ENCODE results near the gene HUNK. TPM values are rescaled to one million over a fixed set of nuclear protein-coding genes. Genes with fewer than 3 reads are reported as not detected.

Gene HUNK
- total and polyA plus RNA-seq, 2 of the 8 experiments (the other 6 are each of a cell fraction or from before 2014, with no cell fraction given), result 1.9 to 10.2 TPM

- H3K27ac ChIP-seq (ENCODE audit: low read depth, low read length), result no peak overlapping the region
- H3K56ac ChIP-seq (replicated peaks; ENCODE audit: insufficient read length, low read depth, low read length), result no peak overlapping the region
- DNase-seq (ENCODE audit: low read depth in 1 of 2, low spot score in 2 of 2) (no peak), FAIRE-seq (no peak)
- 85% methylated on average over 7 of the region's 7 CpGs; no CpG with 5 or more reads in 1 of the 2 experiments for WGBS, 2 experiments (ENCODE audit: extremely low coverage in 1 of 2, insufficient coverage in 1 of 2, insufficient read length in 1 of 2, insufficient replicate concordance in 2 of 2, low coverage in 1 of 2, low lambda C conversion rate in 2 of 2, missing lambda C conversion rate in 1 of 2)
- no peak overlapping the region for H2AFZ ChIP-seq (ENCODE audit: low read length)
- H3K4me3 ChIP-seq (ENCODE audit: extremely low read depth in 1 of 4, insufficient read depth in 2 of 4, low read depth in 3 of 4, low read length in 4 of 4), result no peak overlapping the region
- no peak overlapping the region for H3K18ac ChIP-seq (ENCODE audit: extremely low read depth, low read length)
- H3K4ac ChIP-seq (replicated peaks; ENCODE audit: insufficient read length, low read depth, low read length), result no peak overlapping the region
- H3K79me2 ChIP-seq (ENCODE audit: control insufficient read depth in 1 of 2, insufficient read depth in 2 of 2, low read length in 2 of 2), result peaks cover 0 to 42% of the 10 kb centered on the region in 2 experiments; a peak in 3 of 4 replicates
- H2BK15ac ChIP-seq (ENCODE audit: low read length), result no peak overlapping the region
- H3K23me2 ChIP-seq (ENCODE audit: low read depth, low read length), result no peaks in the 10 kb centered on the region
- H3K27me3 ChIP-seq (replicated peaks in 1 of 4; ENCODE audit: control insufficient read depth in 3 of 4, extremely low read depth in 1 of 4, insufficient read depth in 3 of 4, low read length in 3 of 4), result no peaks in the 10 kb centered on the region; a peak in 2 of 7 replicates
- H2BK5ac ChIP-seq (ENCODE audit: low read depth, low read length), result no peak overlapping the region
- H3K4me2 ChIP-seq (ENCODE audit: insufficient read depth in 1 of 2, low read depth in 2 of 2, low read length in 2 of 2), result no peak overlapping the region
- no peak overlapping the region for H2BK120ac ChIP-seq (replicated peaks; ENCODE audit: low read depth, low read length)
- no peak overlapping the region for H3K23ac ChIP-seq (ENCODE audit: insufficient read length)
- H2BK12ac ChIP-seq (ENCODE audit: low read depth, low read length), result no peak overlapping the region
- H3K9me3 ChIP-seq (ENCODE audit: insufficient read depth in 2 of 2, low read depth in 1 of 2, low read length in 1 of 2), result no peaks in the 10 kb centered on the region
- H4K5ac ChIP-seq (ENCODE audit: insufficient read length, low read depth, low read length), result no peak overlapping the region
- H4K20me1 ChIP-seq (replicated peaks in 1 of 2; ENCODE audit: control insufficient read depth in 1 of 2, insufficient read depth in 2 of 2, low read length in 2 of 2), result peaks cover 0 to 2% of the 10 kb centered on the region in 2 experiments
- no peak overlapping the region for H4K91ac ChIP-seq (replicated peaks; ENCODE audit: insufficient read length, low read length)
- no peak overlapping the region; the same call in 1 of the 2 replicates for H2AK5ac ChIP-seq (ENCODE audit: low read depth, low read length)
- ChIA-PET CTCF (ENCODE audit: partially characterized antibody) (interaction anchor here (0.9 to 2.3 kb wide), 4 partner anchors 10 to 42 kb away, joined by 4 to 11 read pairs (median 6); no protein-coding TSS in a partner anchor), POLR2A (ENCODE audit: partially characterized antibody) (interaction anchor here (0.8 to 1.5 kb wide), 3 partner anchors 12 to 348 kb away, joined by 3 to 5 read pairs (median 4); no protein-coding TSS in a partner anchor)
- peaks cover under 1 to 16% (median 7%) of the 10 kb centered on the region in 4 experiments; a peak in 6 of 7 replicates for H3K4me1 ChIP-seq (replicated peaks in 1 of 4; ENCODE audit: control insufficient read depth in 3 of 4, insufficient read depth in 4 of 4, low read length in 3 of 4)
- H2BK20ac ChIP-seq (ENCODE audit: low read length), result no peak overlapping the region; the same call in 1 of the 2 replicates
- no peak overlapping the region for H3K14ac ChIP-seq (ENCODE audit: insufficient read length)
- no peak overlapping the region for H4K8ac ChIP-seq (ENCODE audit: extremely low read depth, insufficient read depth, low read length)
- no peak overlapping the region for H3K9ac ChIP-seq (replicated peaks in 1 of 4; ENCODE audit: extremely low read depth in 1 of 4, low read depth in 3 of 4, low read length in 3 of 4)
- peaks cover 5% of the 10 kb centered on the region; the same call in 1 of the 2 replicates for H3K79me1 ChIP-seq (ENCODE audit: low read depth, low read length)
- H3K36me3 ChIP-seq (ENCODE audit: control insufficient read depth in 2 of 4, insufficient read depth in 4 of 4, low read length in 3 of 4), result no peaks in the 10 kb centered on the region
- TF ChIP-seq EP300 (IDR thresholded peaks at IDR 0.05; ENCODE audit: borderline replicate concordance in 1 of 2, low read depth in 2 of 2, low read length in 2 of 2), result no peak
- TF ChIP-seq TCF12 (IDR thresholded peaks at IDR 0.05; ENCODE audit: low read depth, low read length), result no peak
- TF ChIP-seq EGR1 (IDR thresholded peaks at IDR 0.05; ENCODE audit: borderline replicate concordance, low read depth, low read length), result no peak
- TF ChIP-seq MAX (IDR thresholded peaks at IDR 0.05), result no peak
- no peak for TF ChIP-seq CTBP2 (IDR thresholded peaks at IDR 0.05; ENCODE audit: borderline replicate concordance, insufficient read depth, insufficient read length, low read length)
- no peak for TF ChIP-seq ATF2 (IDR thresholded peaks at IDR 0.05; ENCODE audit: low read length)
- TF ChIP-seq RNF2 (IDR thresholded peaks at IDR 0.05; ENCODE audit: borderline replicate concordance, low read depth, low read length, missing control alignments, poor library complexity, severe bottlenecking), result no peak
- TF ChIP-seq BCL11A (IDR thresholded peaks at IDR 0.05; ENCODE audit: low read depth in 2 of 2, low read length in 2 of 2), result no peak
Observed at GRCh38 chr21:31879911-31880310, 7.1 kb downstream of the HUNK start.
